ENCODE results near the gene ATP1A4. TPM values are rescaled to one million over a fixed set of nuclear protein-coding genes. Genes with fewer than 3 reads are reported as not detected.

The ATP1A4 gene
- total RNA-seq, 1 donor from 2014 or later = not detected

DNA sequence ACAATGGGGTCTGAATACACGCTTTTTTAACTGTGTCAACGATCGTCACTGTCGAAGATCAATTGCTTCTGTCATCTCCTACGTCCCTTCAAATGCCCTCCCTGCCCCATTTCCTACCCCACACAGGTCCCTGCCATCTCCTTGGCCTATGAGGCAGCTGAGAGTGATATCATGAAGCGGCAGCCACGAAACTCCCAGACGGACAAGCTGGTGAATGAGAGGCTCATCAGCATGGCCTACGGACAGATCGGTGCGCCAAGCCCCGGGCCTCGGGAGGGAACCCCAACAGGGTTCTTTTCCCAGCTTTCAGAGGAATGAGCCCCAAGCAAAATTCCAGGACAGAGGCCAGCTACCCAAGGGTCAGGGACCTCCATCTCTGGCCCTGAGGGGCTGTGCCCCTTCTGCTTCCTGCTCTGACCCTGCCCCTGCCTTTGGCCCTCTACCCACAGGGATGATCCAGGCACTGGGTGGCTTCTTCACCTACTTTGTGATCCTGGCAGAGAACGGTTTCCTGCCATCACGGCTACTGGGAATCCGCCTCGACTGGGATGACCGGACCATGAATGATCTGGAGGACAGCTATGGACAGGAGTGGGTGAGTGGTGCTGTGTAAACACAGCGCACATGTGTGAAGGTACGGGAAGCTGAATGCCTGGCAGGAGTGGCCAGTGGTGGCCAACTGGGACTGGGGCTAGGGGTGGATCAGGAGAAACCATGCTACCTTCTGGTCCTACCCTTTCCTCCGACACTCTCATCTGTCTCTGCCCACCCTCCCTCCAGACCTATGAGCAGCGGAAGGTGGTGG lies 15.1 kb upstream of the ATP1A4 start:
- Mint-ChIP-seq H3K27ac (ENCODE audit: unreplicated experiment) (no peak overlapping the region), H3K36me3 (ENCODE audit: low read depth) (peaks cover 6% of the 10 kb centered on the region), H3K4me1 (ENCODE audit: low read depth) (peaks cover 3% of the 10 kb centered on the region), H3K4me3 (ENCODE audit: unreplicated experiment) (no peak overlapping the region), H3K27me3 (ENCODE audit: low read depth) (peaks cover 19% of the 10 kb centered on the region), H3K9me3 (ENCODE audit: low read depth) (no peaks in the 10 kb centered on the region)
- no peak for DNase-seq (ENCODE audit: low spot score)
- TF ChIP-seq CTCF (IDR thresholded peaks at IDR 0.05) = no peak

GRCh38 chr1:160136926-160137200 lies 14.5 kb upstream of the ATP1A4 start:
- Mint-ChIP-seq H3K4me1 (ENCODE audit: low read depth) (peaks cover 2% of the 10 kb centered on the region), H3K36me3 (ENCODE audit: low read depth) (peaks cover 6% of the 10 kb centered on the region), H3K9me3 (ENCODE audit: low read depth) (no peaks in the 10 kb centered on the region), H3K4me3 (ENCODE audit: unreplicated experiment) (no peak overlapping the region), H3K27me3 (ENCODE audit: low read depth) (peaks cover 20% of the 10 kb centered on the region), H3K27ac (ENCODE audit: unreplicated experiment) (no peak overlapping the region)
- DNase-seq (ENCODE audit: low spot score) = no peak
- no peak for TF ChIP-seq CTCF (IDR thresholded peaks at IDR 0.05)

- TF ChIP-seq CTCF (IDR thresholded peaks at IDR 0.05) = no peak
- H3K36me3 Mint-ChIP-seq (ENCODE audit: low read depth) = peaks cover 4% of the 10 kb centered on the region
- H3K4me1 Mint-ChIP-seq (ENCODE audit: low read depth) = no peaks in the 10 kb centered on the region
- no peaks in the 10 kb centered on the region for H3K9me3 Mint-ChIP-seq (ENCODE audit: low read depth)
- no peak overlapping the region for H3K27ac Mint-ChIP-seq (ENCODE audit: unreplicated experiment)
- H3K27me3 Mint-ChIP-seq (ENCODE audit: low read depth) = peaks cover 18% of the 10 kb centered on the region
- H3K4me3 Mint-ChIP-seq (ENCODE audit: unreplicated experiment) = no peak overlapping the region
- no peak for DNase-seq (ENCODE audit: low spot score)
Measured at GRCh38 chr1:160137216-160137862, 14.1 kb upstream of the ATP1A4 start.

DNA sequence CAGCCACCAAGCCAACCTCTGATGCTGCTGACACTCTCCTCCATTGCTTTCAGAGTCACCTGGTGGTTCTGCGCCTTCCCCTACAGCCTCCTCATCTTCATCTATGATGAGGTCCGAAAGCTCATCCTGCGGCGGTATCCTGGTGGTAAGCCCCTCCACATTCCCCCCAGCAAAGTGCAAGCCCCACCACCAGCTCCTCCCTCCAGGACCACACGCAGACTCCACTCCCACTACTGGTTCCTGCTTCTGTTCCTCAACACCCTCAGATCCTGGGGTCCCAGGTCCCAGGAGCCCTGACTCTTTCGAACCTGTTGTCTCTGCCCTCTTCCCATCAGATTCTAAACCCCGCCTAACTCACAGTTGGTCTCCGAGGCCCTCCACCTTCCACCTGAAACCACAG lies 11.6 kb upstream of the ATP1A4 start:
- DNase-seq (ENCODE audit: low spot score) = no peak
- no peaks in the 10 kb centered on the region for H3K9me3 Mint-ChIP-seq (ENCODE audit: low read depth)
- no peak overlapping the region for H3K4me3 Mint-ChIP-seq (ENCODE audit: unreplicated experiment)
- H3K27ac Mint-ChIP-seq (ENCODE audit: unreplicated experiment) = no peak overlapping the region
- H3K27me3 Mint-ChIP-seq (ENCODE audit: low read depth) = peaks cover 13% of the 10 kb centered on the region
- peaks cover 3% of the 10 kb centered on the region for H3K36me3 Mint-ChIP-seq (ENCODE audit: low read depth)
- no peaks in the 10 kb centered on the region for H3K4me1 Mint-ChIP-seq (ENCODE audit: low read depth)
- no peak for TF ChIP-seq CTCF (IDR thresholded peaks at IDR 0.05)

- Mint-ChIP-seq H3K4me1 (ENCODE audit: low read depth) (no peaks in the 10 kb centered on the region), H3K4me3 (ENCODE audit: unreplicated experiment) (no peak overlapping the region), H3K9me3 (ENCODE audit: low read depth) (no peaks in the 10 kb centered on the region)
Measured at GRCh38 chr1:160143695-160144094, 7.7 kb upstream of the ATP1A4 start.

More at GRCh38 chr1:160143695-160144094, 7.7 kb upstream of the ATP1A4 start:
- Mint-ChIP-seq H3K36me3 (ENCODE audit: low read depth) (peaks cover 2% of the 10 kb centered on the region), H3K27me3 (ENCODE audit: low read depth) (peaks cover 13% of the 10 kb centered on the region), H3K27ac (ENCODE audit: unreplicated experiment) (no peak overlapping the region)
- no peak for TF ChIP-seq CTCF (IDR thresholded peaks at IDR 0.05)
- DNase-seq (ENCODE audit: low spot score) = no peak
